ENCODE data around the gene ZNF185.

The ZNF185 gene

GRCh38 chrX:152897222-152898131, at the start of gene ZNF185:
Gene ZNF185, plus strand, starts transcription at chrX:152898067. Its CDS starts 16,423 bp downstream, at chrX:152914490.
- DNase-seq (ENCODE audit: low read depth), result peak; percentile 75

- DNase-seq (ENCODE audit: low read depth), result no peak
Measured at GRCh38 chrX:152850465-152850864, 47.4 kb upstream of the ZNF185 start.

GRCh38 chrX:152853986-152854385, 43.9 kb upstream of the ZNF185 start:
- DNase-seq (ENCODE audit: low read depth), result no peak

GRCh38 chrX:152861116-152861515, 36.8 kb upstream of the ZNF185 start:
- no peak for DNase-seq (ENCODE audit: low read depth)

DNA sequence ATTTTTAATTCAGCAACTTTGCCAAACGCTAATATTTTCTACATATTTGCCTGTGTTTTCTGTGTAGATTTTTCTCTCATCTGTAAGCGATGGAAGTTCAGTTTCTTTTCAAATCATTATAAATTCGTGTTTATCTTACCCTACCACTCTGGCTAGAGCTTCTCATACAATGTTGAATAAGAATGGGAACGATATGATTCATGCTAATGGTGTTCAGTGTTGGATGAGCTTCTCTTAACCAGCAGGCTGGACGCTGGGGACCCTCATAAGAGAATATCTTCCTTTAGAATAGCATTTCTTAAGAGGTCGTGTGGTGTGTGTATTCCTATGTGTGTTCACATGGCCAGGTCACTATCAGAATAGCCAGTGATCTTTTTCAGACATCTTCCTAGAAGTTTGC, 36.0 kb upstream of the ZNF185 start:
- no peak for DNase-seq (ENCODE audit: low read depth)

DNA sequence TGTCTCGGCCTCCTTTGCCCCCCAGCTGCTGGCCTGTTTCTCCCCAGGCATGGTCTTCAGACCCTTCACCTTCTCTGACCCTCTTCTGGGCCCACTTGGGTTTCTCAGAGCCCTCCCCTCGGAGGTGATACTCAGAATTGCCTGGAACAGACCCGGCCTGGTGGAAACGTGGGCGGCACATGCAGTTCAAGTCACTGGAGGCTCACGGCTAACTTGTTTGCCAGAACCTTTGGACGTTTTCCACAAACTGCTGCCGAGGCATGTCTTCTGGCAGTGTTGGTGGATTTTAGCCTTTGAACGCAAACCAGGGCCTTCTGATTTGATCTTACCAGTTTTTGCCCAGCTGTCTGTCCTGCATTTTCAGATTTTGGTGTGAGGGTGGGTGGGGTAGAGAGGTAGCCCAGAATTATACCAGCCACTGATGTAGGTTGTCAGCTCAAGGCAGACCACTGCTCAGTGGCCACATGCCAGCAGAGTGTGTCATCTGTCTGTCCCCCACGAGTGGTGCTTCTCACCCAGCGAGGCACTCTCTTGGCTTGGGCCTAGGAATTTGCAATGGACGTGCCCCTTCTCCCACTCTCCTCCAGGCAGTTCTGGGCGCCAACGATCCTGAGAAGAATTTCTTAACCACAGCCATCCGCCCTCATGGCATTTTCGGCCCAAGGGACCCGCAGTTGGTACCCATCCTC, 32.5 kb upstream of the ZNF185 start:
- DNase-seq (ENCODE audit: low read depth), result no peak

DNA sequence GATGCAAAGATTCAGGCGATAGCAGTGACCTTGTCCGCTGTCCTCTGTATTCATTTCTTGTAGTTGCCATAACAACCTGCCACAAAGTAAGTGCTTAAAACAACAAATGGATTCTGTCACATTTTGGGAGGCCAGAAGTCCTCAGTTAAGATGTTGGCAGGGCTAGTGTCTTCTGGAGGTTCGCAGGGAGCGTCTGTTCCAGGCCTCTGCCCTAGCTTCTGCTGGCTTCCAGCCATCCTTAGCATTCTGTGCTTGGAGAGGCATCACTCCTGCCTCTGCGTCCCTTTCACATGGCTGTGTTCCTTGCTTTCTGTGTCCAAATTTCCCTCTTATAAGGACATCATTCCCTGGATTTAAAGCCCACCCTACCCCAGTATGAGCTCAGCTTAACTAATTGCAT, 31.5 kb upstream of the ZNF185 start:
- no peak for DNase-seq (ENCODE audit: low read depth)

- no peak for DNase-seq (ENCODE audit: low read depth)
Measured at GRCh38 chrX:152869972-152870371, 27.9 kb upstream of the ZNF185 start.

DNA sequence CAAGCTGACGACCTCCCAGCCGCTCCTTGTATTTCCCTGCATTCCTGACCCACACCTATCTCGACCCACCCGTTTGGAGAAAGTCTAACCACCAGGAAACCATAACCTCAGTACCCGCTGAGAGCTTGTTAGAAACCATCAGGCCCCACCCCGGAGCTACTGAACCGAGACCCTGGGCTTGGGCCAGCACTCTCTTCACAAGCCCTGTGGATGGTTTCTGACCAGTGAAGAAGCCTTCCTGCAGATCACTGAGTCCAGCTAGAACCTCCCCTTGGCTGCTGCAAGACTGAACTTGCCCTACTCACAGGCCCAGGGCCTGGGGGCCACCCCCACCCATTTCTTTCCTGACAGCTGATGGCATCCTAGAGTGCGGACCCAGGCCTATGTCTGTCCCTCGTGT, 26.6 kb upstream of the ZNF185 start:
- no peak for DNase-seq (ENCODE audit: low read depth)

DNA sequence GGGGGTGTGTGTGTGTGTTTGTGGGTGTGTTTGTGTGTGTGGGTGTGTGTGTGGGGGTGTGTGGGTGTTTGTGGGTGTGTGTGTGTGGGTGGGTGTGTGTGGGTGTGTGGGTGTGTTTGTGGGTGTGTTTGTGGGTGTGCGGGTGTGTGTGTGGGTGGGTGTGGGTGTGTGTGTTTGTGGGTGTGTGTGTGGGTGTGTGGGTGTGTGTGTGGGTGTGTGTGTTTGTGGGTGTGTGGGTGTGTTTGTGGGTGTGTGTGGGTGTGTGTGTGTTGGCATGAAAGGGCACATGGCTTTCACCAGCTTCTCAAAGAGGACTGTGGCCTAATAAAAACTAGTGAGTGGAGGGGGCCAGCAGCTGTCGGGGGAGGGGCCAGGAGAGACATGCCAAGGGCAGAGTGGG, 25.3 kb upstream of the ZNF185 start:
- DNase-seq (ENCODE audit: low read depth), result no peak

GRCh38 chrX:152873361-152873760, 24.5 kb upstream of the ZNF185 start:
- no peak for DNase-seq (ENCODE audit: low read depth)

- DNase-seq (ENCODE audit: low read depth), result no peak
Measured at GRCh38 chrX:152876931-152877840, 20.7 kb upstream of the ZNF185 start.

GRCh38 chrX:152878976-152879755, 18.7 kb upstream of the ZNF185 start:
- no peak for DNase-seq (ENCODE audit: low read depth)

DNA sequence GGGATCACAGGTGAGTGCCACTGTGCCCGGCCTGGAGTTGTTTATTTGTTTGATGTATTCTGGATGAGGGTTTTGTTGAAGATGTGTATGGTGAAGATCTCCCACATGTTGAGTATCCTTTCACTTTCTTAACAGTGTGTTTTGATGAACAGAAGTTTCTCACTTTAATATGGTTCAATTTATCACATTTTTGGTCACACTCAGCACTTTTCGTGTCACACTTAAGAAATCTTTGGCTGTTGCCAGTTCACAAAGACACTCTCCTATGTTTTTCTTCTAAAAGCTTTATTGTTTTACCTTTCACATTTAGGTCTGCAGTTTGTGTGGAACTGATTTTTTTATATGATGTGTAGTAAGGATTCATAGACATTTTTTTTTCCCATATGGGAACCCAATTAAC, 16.6 kb upstream of the ZNF185 start:
- no peak for DNase-seq (ENCODE audit: low read depth)

GRCh38 chrX:152884171-152884570, 13.7 kb upstream of the ZNF185 start:
- DNase-seq (ENCODE audit: low read depth), result no peak

GRCh38 chrX:152886716-152887115, 11.2 kb upstream of the ZNF185 start:
- no peak for DNase-seq (ENCODE audit: low read depth)

DNA sequence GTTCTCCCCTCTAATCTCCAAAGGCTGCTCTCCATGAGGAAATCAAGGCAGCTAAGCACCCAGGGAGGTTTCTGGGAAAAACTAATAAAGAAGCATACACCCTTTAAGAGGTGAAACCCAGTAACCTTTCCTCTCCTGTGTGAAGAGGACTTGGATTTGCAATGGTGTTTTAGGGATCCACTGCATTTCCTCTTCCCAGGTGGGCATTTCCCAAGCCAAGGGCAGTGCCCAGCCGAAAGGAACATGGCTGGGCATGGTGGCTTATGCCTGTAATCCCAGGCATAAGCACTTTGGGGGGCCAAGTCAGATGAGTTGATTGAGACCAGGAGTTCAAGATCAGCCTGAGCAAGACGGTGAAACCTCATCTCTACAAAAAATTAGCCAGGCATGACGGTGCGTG, 5.4 kb upstream of the ZNF185 start:
- no peak for DNase-seq (ENCODE audit: low read depth)

DNA sequence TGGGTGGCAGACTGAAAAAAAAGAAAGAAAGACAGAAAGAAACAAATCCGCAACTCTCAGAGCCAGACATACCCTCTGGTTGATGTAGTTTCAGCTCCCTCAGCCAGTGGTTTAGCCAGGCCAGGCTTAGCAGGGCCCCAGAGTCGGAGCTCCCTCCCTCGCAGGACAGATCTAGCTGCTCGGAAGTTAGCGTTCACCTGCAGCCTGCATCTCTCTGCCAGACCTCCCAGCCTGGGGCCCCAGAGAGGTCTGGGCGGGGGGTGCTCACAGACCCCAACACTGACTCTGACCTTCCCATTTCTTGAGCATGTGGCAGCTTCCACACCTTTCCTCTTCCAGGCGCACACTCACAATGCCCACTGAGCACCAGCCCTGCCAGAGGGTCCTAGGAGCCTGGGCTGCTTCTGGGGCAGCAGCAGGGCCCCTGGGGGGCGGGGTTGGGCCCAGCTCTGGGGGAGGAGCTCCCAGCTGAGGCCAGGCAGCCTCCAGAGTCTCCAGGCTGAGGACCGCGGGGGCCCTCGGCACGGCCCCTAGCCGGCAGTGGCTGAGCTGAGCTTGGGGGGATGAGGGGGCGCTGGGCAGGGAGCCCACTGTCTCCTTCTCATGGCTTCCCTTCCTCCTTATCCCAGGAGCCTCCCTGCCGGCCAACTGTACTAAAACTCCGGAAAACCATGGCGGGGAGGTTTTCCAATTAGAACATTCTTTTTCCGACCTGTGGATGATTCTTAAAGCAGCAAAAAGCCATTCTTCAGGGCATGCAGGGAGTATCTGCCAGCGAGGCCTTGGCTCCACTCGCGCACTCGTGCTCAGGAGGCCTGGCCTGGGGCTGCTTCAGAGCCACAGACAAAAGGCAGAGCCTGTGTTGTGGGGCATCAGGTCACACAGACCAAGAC, 4.6 kb upstream of the ZNF185 start:
- no peak for DNase-seq (ENCODE audit: low read depth)

- no peak for DNase-seq (ENCODE audit: low read depth)
Measured at GRCh38 chrX:152893980-152894610, 3.8 kb upstream of the ZNF185 start.

DNA sequence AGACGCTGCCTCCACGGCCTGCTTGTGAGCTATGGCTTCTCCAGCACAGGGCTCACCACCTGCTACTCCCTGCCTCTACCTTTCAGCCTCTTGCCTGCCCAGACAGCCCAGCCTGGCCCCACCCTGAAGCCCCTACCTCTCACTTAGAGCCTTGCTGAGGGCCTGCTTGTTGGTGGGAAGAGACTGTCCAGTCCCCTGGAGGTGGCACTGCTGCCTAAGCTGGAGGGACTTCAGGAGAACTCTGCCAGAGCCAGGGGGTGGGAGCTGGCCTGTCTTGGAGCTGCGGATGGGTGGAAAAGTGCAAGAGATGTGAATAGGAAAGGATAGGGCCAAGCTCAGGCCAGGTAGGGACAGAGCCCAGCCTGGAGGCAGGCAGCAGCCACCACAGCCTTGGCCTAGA, 2.7 kb upstream of the ZNF185 start:
- no peak for DNase-seq (ENCODE audit: low read depth)

All from ELR (cell line).